Testis (tissue), 2 donors: ENCODE measurements around the gene ARHGEF2.

Experiments used
- CTCF ChIP-seq, 3 experiments: fragments of 450-650 bp in 2 of 3; fragments of 200-600 bp in 1 of 3; sonication (generic) in 1 of 3; IDR thresholded peaks; one replicate each; pipeline ENCODE4 v1.5.1; 2016 to 2019; ENCODE audit warnings: antibody characterized with exemption in 3 of 3, mild to moderate bottlenecking in 2 of 3, moderate library complexity in 1 of 3
- POLR2A ChIP-seq: fragments of 450-650 bp; IDR thresholded peaks from one replicate; pipeline ENCODE4 v1.6.1; 2017; ENCODE audit warnings: antibody characterized with exemption, mild to moderate bottlenecking, moderate library complexity

- no peak for TF ChIP-seq POLR2A
- no peak for TF ChIP-seq CTCF (IDR thresholded peaks at IDR 0.05)
Measured at GRCh38 chr1:155909894-155910293, 68.5 kb downstream of the ARHGEF2 start.
